ENCODE measurements around the gene ANKRD39. TPM values are rescaled to one million over a fixed set of nuclear protein-coding genes. Genes with fewer than 3 reads are reported as not detected.
A peak's percentile ranks its signal among the peaks of the same experiment; 100 is the strongest.

ANKRD39 gene
- total and polyA plus RNA-seq, 9 of the 15 experiments (the other 6 are each of a cell fraction or from before 2014, with no cell fraction given): 8.2 to 33.1 (median 23.8) TPM

DNA sequence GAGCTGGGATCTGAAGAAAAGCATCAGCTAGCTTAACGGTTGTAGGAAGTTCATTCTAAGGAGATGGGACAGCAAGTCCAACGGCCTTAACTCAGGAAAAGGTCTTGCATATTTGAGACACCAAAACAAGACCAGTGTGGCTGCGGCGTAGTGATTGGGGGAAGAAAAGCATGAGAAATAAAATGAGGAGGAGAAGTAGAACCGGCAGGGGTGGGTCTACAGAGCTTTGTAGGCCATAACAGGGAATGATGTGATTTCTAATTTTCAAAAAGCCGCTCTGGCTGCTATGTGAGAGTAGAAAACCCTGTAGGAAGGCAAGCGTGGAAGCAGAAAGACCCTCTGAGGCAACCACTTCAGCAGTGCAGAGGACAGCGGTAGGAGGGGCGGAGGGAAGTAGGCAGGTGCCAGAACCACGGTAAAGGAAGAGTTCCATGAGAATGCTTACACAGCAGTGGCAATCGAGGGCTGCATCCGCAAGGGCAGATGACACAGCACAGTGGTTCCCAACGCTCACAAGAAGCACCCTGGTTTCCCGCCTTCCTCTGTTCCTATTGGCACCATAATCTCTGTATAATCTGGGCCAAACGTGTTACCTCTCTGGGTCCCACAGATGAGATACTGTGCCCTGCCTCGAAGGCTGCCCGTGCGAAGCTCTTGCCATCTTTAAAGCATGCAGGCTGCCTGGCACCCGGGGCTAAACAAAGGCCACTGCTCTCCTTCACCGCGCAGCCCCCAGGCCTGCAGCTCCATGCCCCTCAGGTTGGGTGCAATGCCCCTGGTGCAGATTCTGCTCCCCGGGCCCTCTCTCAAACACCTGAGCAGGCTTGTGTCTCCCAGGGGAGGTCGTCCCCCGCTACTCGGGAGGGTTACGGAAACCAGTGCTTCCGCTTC is 795 bp downstream of the ANKRD39 start (continued):
- TF ChIP-seq STAT5A (IDR thresholded peaks at IDR 0.05; ENCODE audit: borderline replicate concordance, low read length) (no peak), ZNF316 (IDR thresholded peaks at IDR 0.05) (peak; percentile 91), E2F3 (CRISPR knock-in tag; IDR thresholded peaks at IDR 0.05) (peak; percentile 66), ETV6 (IDR thresholded peaks at IDR 0.05; ENCODE audit: borderline replicate concordance in 1 of 2, low read depth in 2 of 2, low read length in 1 of 2) (no peak), ETV6 (CRISPR knock-in tag; IDR thresholded peaks at IDR 0.05; ENCODE audit: borderline replicate concordance) (0 out of 2 replicates have a peak, but pooled peaks have one; percentile 25), C11orf30 (IDR thresholded peaks at IDR 0.05; ENCODE audit: low read depth) (peak; percentile 86), MAFK (IDR thresholded peaks at IDR 0.05; ENCODE audit: low read length) (peak; percentile 50), ZNF586 (CRISPR knock-in tag; conservative IDR thresholded peaks at IDR 0.05) (no peak), ELF1 (tag; IDR thresholded peaks at IDR 0.05) (no peak), NFE2 (IDR thresholded peaks at IDR 0.05; ENCODE audit: low read depth) (peak; percentile 89), EHMT2 (IDR thresholded peaks at IDR 0.05) (no peak)
- TF ChIP-seq, protein P1, sequence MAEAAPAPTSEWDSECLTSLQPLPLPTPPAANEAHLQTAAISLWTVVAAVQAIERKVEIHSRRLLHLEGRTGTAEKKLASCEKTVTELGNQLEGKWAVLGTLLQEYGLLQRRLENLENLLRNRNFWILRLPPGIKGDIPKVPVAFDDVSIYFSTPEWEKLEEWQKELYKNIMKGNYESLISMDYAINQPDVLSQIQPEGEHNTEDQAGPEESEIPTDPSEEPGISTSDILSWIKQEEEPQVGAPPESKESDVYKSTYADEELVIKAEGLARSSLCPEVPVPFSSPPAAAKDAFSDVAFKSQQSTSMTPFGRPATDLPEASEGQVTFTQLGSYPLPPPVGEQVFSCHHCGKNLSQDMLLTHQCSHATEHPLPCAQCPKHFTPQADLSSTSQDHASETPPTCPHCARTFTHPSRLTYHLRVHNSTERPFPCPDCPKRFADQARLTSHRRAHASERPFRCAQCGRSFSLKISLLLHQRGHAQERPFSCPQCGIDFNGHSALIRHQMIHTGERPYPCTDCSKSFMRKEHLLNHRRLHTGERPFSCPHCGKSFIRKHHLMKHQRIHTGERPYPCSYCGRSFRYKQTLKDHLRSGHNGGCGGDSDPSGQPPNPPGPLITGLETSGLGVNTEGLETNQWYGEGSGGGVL (CRISPR knock-in tag; IDR thresholded peaks at IDR 0.05): no peak
- TF ChIP-seq, protein P2, sequence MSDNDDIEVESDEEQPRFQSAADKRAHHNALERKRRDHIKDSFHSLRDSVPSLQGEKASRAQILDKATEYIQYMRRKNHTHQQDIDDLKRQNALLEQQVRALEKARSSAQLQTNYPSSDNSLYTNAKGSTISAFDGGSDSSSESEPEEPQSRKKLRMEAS (CRISPR knock-in tag; IDR thresholded peaks at IDR 0.05): no peak
- TF ChIP-seq, protein P3, sequence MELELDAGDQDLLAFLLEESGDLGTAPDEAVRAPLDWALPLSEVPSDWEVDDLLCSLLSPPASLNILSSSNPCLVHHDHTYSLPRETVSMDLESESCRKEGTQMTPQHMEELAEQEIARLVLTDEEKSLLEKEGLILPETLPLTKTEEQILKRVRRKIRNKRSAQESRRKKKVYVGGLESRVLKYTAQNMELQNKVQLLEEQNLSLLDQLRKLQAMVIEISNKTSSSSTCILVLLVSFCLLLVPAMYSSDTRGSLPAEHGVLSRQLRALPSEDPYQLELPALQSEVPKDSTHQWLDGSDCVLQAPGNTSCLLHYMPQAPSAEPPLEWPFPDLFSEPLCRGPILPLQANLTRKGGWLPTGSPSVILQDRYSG (tag; conservative IDR thresholded peaks at IDR 0.05; ENCODE audit: low read depth): 0 out of 2 replicates have a peak, but pooled peaks have one; percentile 44

Data from K562 (cell line).